D721Med (cell line): ENCODE data around the gene CLPSL2.

Experiments
- DNase-seq: peaks from one replicate; pipeline ENCODE4 v3.0.0; 2011; ENCODE audit warnings: low spot score; ENCODE audit not compliant: insufficient read length
- FAIRE-seq: peaks from 2 replicates; lab custom pipeline; 2011; peaks lifted over from hg19 to GRCh38; lab: Jason Lieb, UNC
- CTCF ChIP-seq: IDR thresholded peaks from 2 replicates; pipeline ENCODE4 v1.5.1; 2012; ENCODE audit warnings: mild to moderate bottlenecking, control low read depth; ENCODE audit not compliant: insufficient read depth; ENCODE audit errors: missing control alignments

The CLPSL2 gene

DNA sequence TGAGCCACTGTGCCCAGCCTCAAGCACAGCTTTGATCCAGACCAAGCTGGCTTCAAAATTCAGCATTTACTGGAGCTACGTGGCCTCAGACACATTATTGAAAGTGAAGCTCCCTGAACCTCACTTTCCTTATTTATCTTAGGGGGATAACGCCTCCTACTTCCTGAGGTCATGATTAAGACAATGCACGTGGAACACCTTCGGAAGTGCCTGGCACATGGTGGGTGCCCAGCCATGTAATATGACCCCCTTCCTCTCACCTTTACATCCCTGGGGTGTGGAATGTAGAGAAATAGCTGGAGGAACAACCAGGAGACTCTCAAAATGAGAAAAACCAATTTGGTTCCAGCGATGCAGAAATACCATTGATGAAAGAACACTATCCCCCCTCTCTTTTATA lies 22.3 kb downstream of the CLPSL2 start:
- no peak for FAIRE-seq

GRCh38 chr6:35801148-35801547 lies 24.8 kb downstream of the CLPSL2 start:
- FAIRE-seq (no peak), DNase-seq (no peak)
- no peak for TF ChIP-seq CTCF

More for the DNA sequence above, 22.3 kb downstream of the CLPSL2 start:
- no peak for DNase-seq
- TF ChIP-seq CTCF = no peak

GRCh38 chr6:35804996-35805736 lies 28.8 kb downstream of the CLPSL2 start, which contains the start of gene LHFPL5:
Gene LHFPL5 (plus strand): TSS chr6:35805352. CDS start chr6:35805671, 319 bp downstream.
- FAIRE-seq (no peak), DNase-seq (peak; percentile 89)
- TF ChIP-seq CTCF = peak; percentile 0

DNA sequence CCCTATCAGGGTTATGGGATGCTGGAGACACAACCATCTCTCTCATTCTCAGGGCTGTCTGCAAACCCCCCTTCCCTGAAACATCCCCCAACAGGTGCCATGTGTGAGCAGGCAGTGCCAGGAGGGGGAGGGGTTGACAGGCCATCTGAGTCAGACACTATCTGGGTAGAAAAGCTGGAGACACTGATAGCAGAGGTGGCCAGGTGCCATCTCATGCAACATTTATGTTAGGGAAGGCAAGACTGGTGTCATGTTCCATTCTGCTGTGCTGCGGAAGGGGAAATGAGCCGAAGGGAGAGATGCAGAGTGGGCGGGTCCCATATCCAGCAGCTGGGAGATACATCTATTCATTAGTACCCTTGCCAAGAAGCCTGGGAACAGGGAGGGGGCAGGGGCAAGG lies 32.3 kb downstream of the CLPSL2 start:
- no peak for TF ChIP-seq CTCF
- DNase-seq (no peak), FAIRE-seq (no peak)

GRCh38 chr6:35809809-35810208 lies 33.4 kb downstream of the CLPSL2 start:
- TF ChIP-seq CTCF = no peak
- DNase-seq (no peak), FAIRE-seq (no peak)

DNA sequence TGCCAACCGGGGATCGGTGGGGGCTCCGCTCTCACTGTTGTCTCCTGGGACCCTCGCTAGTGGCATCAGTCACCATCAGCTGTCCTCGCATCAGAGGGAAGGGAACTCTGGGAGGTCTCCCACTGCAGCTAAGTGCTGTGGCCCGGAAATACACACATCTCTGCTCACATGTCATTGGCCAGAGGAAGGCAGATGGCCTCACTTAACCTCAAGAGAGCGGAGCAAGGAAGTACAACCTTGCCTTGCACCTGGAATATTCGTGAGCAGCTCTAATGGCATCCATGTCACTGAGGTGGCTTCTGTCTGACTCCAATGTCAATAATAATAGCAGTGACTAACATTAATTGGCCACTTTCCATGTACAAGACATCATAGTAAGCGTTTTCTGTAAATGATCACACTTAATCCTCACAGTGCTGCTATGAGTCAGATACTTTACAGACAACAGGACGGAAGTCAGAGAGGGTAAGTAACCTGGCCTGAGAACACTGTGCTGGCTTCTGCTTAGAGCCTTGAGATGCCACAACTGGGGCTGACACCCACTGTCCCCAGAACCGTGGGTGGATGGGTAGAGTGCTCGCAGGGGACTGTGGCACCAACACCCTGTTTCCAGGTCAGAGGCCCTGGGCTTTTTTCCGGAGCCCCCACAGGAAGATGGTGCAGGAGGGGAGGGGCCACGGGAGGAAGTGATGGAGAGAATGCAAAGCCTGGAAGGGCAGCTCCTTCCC lies 34.7 kb downstream of the CLPSL2 start:
- DNase-seq (no peak), FAIRE-seq (no peak)
- TF ChIP-seq CTCF = no peak

GRCh38 chr6:35811699-35811995 lies 35.2 kb downstream of the CLPSL2 start:
- FAIRE-seq (no peak), DNase-seq (no peak)
- no peak for TF ChIP-seq CTCF
